Astrocyte of the spinal cord (primary cell): Measurements from ENCODE around the gene SERGEF.
A peak's percentile ranks its signal among the peaks of the same experiment; 100 is the strongest.

Source experiments
- DNase-seq: peaks from one replicate; pipeline ENCODE4 v3.0.0; 2011; ENCODE audit warnings: low read depth, low spot score
- H3K4me3 ChIP-seq: 2 replicates; pipeline ENCODE4 v1.5.1; 2011; ENCODE audit warnings: low read depth, mild to moderate bottlenecking, low read length, moderate library complexity
- CTCF ChIP-seq: IDR thresholded peaks from 2 replicates; pipeline ENCODE4 v1.5.1; 2012; ENCODE audit warnings: low read depth, mild to moderate bottlenecking, low read length, inconsistent platforms
- in situ Hi-C: cut with HindIII; loops from 2 replicates; pipeline ENCODE4 v1.10.0; 2017; ENCODE audit warnings: low sequenced_read_pairs

SERGEF gene

DNA sequence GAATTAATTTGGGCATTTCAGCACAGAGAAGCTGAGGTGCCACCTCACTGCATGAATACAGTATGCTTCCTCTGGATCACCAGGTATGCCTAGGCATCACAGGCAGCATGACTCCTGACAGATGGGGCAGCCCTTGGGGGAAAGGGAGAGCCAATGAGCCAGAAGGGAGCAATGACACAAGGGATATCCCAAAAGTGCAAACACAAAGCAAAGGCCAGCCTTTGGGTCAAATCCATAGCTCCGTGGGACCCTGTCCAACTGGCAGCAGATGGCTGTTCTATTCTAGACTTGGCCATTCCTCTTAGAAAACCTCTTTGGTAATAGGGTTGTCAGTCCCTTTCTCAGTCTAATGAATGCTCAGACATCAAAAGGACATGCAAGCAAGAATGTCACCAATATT lies 73.3 kb downstream of the SERGEF start:
- no peak overlapping the region for H3K4me3 ChIP-seq
- DNase-seq = no peak
- in situ Hi-C loops = no loop called here
- TF ChIP-seq CTCF = no peak

DNA sequence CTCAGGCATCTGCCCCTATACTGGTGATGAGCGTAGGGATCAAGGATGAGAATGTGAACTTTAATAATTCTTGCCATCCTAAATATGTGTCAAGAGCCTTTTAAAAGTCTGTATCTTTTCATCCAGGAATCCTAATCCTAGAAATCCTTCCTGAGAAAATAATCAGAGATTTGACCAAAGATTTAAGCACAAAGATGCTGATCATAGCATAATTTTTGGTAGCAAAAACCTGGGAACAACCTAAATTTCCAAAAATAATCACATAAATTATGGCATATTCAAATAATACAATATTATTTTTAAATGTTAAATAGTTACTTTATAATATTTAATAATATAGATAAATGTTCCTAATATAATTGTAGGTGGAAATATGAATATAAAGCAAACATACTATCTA lies 76.1 kb downstream of the SERGEF start:
- no peak for TF ChIP-seq CTCF
- H3K4me3 ChIP-seq = no peak overlapping the region
- in situ Hi-C loops = no loop called here
- no peak for DNase-seq

- H3K4me3 ChIP-seq = no peak overlapping the region
- no peak for TF ChIP-seq CTCF
- in situ Hi-C loops = no loop called here
- no peak for DNase-seq
Measured at GRCh38 chr11:17934194-17934593, 78.7 kb downstream of the SERGEF start.

GRCh38 chr11:17933708-17934107 lies 79.1 kb downstream of the SERGEF start:
- in situ Hi-C loops = no loop called here
- no peak for TF ChIP-seq CTCF
- DNase-seq = no peak
- no peak overlapping the region for H3K4me3 ChIP-seq

GRCh38 chr11:17932472-17932871 lies 80.4 kb downstream of the SERGEF start:
- no peak for DNase-seq
- H3K4me3 ChIP-seq = no peak overlapping the region
- peak; percentile 8 for TF ChIP-seq CTCF
- in situ Hi-C loops = no loop called here

DNA sequence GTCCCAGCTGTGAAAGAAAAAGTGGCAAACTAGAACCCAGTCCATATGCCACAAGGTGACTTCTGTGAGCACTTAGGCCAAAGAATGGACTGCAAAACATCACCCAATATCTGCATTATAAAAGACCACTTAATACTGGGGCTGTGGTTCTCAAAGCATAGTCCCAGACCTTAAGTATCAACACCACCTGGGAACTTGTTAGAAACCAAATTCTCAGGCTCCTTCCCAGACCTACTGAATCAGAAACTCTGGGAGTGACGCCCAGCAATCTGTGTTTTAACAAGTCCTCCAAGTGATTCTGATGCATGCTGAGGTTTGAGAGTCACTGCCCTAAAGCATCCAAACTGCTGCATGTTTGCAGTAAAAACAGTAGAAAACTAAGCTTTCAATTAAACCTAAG lies 81.3 kb downstream of the SERGEF start:
- no peak for TF ChIP-seq CTCF
- DNase-seq = no peak
- in situ Hi-C loops = no loop called here
- no peak overlapping the region for H3K4me3 ChIP-seq

- in situ Hi-C loops = no loop called here
- H3K4me3 ChIP-seq = no peak overlapping the region
- TF ChIP-seq CTCF = no peak
- no peak for DNase-seq
Measured at GRCh38 chr11:17930544-17931125, 82.2 kb downstream of the SERGEF start.
